Tibial nerve (tissue), 4 donors: Measurements from ENCODE around the gene SUB1. TPM values are rescaled to one million over a fixed set of nuclear protein-coding genes. Genes with fewer than 3 reads are reported as not detected.
A peak's percentile ranks its signal among the peaks of the same experiment; 100 is the strongest.

Experiments
- DNase-seq, 2 donors: peaks; one replicate each; pipeline ENCODE4 v3.0.0-alpha.2; 2019; ENCODE audit warnings: low spot score in 2 of 2
- H3K27ac ChIP-seq, 4 donors: fragments of 200-600 bp; sonication (generic) in 3 of 4; one replicate each; pipeline ENCODE4 v1.5.1; 2017 to 2019; ENCODE audit warnings: mild to moderate bottlenecking in 1 of 4
- H3K27me3 ChIP-seq, 2 donors: fragments of 200-600 bp; sonication (generic) in 1 of 2; one replicate each; pipeline versions ENCODE4 v1.5.1 to v1.6.0; 2017 to 2019
- H3K36me3 ChIP-seq, 3 donors: fragments of 200-600 bp; sonication (generic); one replicate each; pipeline ENCODE4 v1.5.1; 2018 to 2019
- H3K4me1 ChIP-seq, 4 donors: fragments of 200-600 bp; sonication (generic) in 3 of 4; one replicate each; pipeline ENCODE4 v1.5.1; 2017 to 2019
- H3K4me3 ChIP-seq, 4 donors: fragments of 200-600 bp; sonication (generic) in 3 of 4; one replicate each; pipeline ENCODE4 v1.5.1; 2017 to 2019; ENCODE audit warnings: mild to moderate bottlenecking in 1 of 4, moderate library complexity in 1 of 4
- H3K9me3 ChIP-seq, 4 donors: fragments of 200-600 bp; sonication (generic) in 3 of 4; one replicate each; pipeline ENCODE4 v1.5.1; 2017 to 2019
- EP300 ChIP-seq, 2 donors: sonication (generic); formaldehyde crosslinking; IDR thresholded peaks; one replicate each; pipeline ENCODE4 v1.6.1; 2017; ENCODE audit warnings: antibody characterized with exemption in 2 of 2, mild to moderate bottlenecking in 1 of 2
- POLR2A ChIP-seq, 2 donors: fragments of 450-650 bp; IDR thresholded peaks; one replicate each; pipeline ENCODE4 v1.6.1; 2017; ENCODE audit warnings: antibody characterized with exemption in 2 of 2, mild to moderate bottlenecking in 2 of 2, moderate library complexity in 2 of 2
- WGBS, 2 donors: methylation state at CpG; one replicate each; pipeline ENCODE4 v1.1.5; 2018; 5-methylcytosine and 5-hydroxymethylcytosine counted together
- total RNA-seq, 4 donors: library from RNA; depleted of rRNA; stranded (reverse); fragments of >200 nt; gene quantifications; one replicate each; pipeline ENCODE4 v1.1.0, GENCODE V29; 2016
- TF ChIP-seq, protein P1 (sequence below), 5 experiments: fragments of 200-600 bp in 3 of 5; fragments of 450-650 bp in 2 of 5; sonication (generic) in 3 of 5; IDR thresholded peaks; one replicate each; pipeline ENCODE4 v1.5.1; 2016 to 2019; ENCODE audit warnings: antibody characterized with exemption in 5 of 5, mild to moderate bottlenecking in 3 of 5, moderate library complexity in 2 of 5

SUB1 gene
- total RNA-seq, 4 donors from 2014 or later = 78.0 to 110 (median 88.6) TPM

GRCh38 chr5:32612134-32612888, 27.0 kb downstream of the SUB1 start:
- Histone ChIP-seq H3K4me3 (no peak overlapping the region), H3K36me3 (peaks cover 0 to 9% (median 0%) of the 10 kb centered on the region in 3 donors), H3K27me3 (no peaks in the 10 kb centered on the region), H3K9me3 (no peaks in the 10 kb centered on the region), H3K4me1 (peaks cover 0 to 13% (median 4%) of the 10 kb centered on the region in 4 donors), H3K27ac (no peak overlapping the region)
- DNase-seq = no peak
- no peak for TF ChIP-seq POLR2A (IDR thresholded peaks at IDR 0.05)
- no peak for TF ChIP-seq EP300 (IDR thresholded peaks at IDR 0.05)
- TF ChIP-seq, protein P1, sequence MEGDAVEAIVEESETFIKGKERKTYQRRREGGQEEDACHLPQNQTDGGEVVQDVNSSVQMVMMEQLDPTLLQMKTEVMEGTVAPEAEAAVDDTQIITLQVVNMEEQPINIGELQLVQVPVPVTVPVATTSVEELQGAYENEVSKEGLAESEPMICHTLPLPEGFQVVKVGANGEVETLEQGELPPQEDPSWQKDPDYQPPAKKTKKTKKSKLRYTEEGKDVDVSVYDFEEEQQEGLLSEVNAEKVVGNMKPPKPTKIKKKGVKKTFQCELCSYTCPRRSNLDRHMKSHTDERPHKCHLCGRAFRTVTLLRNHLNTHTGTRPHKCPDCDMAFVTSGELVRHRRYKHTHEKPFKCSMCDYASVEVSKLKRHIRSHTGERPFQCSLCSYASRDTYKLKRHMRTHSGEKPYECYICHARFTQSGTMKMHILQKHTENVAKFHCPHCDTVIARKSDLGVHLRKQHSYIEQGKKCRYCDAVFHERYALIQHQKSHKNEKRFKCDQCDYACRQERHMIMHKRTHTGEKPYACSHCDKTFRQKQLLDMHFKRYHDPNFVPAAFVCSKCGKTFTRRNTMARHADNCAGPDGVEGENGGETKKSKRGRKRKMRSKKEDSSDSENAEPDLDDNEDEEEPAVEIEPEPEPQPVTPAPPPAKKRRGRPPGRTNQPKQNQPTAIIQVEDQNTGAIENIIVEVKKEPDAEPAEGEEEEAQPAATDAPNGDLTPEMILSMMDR (IDR thresholded peaks at IDR 0.05) = no peak
- WGBS, 2 donors = 62 to 68% methylated on average over 10 of the region's 10 CpGs

GRCh38 chr5:32613050-32613672, 27.8 kb downstream of the SUB1 start:
- Histone ChIP-seq H3K4me1 (peaks cover 0 to 13% (median 4%) of the 10 kb centered on the region in 4 donors), H3K36me3 (peaks cover 0 to under 1% (median 0%) of the 10 kb centered on the region in 3 donors), H3K27ac (no peak overlapping the region), H3K27me3 (no peaks in the 10 kb centered on the region), H3K4me3 (no peak overlapping the region), H3K9me3 (no peaks in the 10 kb centered on the region)
- TF ChIP-seq POLR2A (IDR thresholded peaks at IDR 0.05) (no peak), EP300 (IDR thresholded peaks at IDR 0.05) (peak in 1 of 2 donors; percentile 26)
- TF ChIP-seq, protein P1 (IDR thresholded peaks at IDR 0.05) = peak; percentile 80 to 92 (median 84)
- peak; percentile 82 to 97 for DNase-seq
- 8 to 9% methylated on average over 10 of the region's 10 CpGs for WGBS, 2 donors

DNA sequence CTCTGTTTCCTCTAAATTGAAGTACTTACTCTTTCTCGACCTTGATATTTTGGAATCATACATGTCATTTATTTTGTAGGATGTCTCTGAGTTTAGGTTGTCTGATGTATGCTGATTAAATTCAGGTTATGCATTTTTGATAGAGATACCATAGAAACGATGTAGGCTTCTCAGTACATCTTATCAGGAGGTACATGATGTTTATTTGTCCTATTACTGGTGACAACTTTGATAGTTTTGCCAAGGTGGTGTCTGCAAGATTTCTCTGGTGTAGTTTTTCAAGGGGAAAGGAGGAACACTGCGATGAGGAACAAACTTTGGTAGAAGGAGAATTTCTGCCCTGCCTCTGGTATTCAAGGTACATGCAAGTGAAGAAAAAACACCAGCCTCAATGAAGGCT, 29.9 kb downstream of the SUB1 start:
- no peak for TF ChIP-seq POLR2A (IDR thresholded peaks at IDR 0.05)
- TF ChIP-seq EP300 (IDR thresholded peaks at IDR 0.05) = no peak
- TF ChIP-seq, protein P1 (IDR thresholded peaks at IDR 0.05) = no peak
- Histone ChIP-seq H3K4me3 (no peak overlapping the region), H3K27me3 (no peaks in the 10 kb centered on the region), H3K9me3 (no peaks in the 10 kb centered on the region), H3K36me3 (no peaks in the 10 kb centered on the region), H3K4me1 (peaks cover 0 to 13% (median 4%) of the 10 kb centered on the region in 4 donors), H3K27ac (no peak overlapping the region)
- WGBS, 2 donors = 79 to 83% methylated on average over 3 of the region's 3 CpGs
- no peak for DNase-seq

- DNase-seq = no peak
- TF ChIP-seq POLR2A (IDR thresholded peaks at IDR 0.05) (no peak), EP300 (IDR thresholded peaks at IDR 0.05) (no peak)
- TF ChIP-seq, protein P1 (IDR thresholded peaks at IDR 0.05) = no peak
- H3K4me3 ChIP-seq = no peak overlapping the region
- no peaks in the 10 kb centered on the region for H3K9me3 ChIP-seq
- no peaks in the 10 kb centered on the region for H3K4me1 ChIP-seq
- no peaks in the 10 kb centered on the region for H3K27me3 ChIP-seq
- H3K36me3 ChIP-seq = no peaks in the 10 kb centered on the region
- H3K27ac ChIP-seq = no peak overlapping the region
- WGBS, 2 donors = 66 to 75% methylated on average over 2 of the region's 2 CpGs
Observed at GRCh38 chr5:32618962-32619361, 33.6 kb downstream of the SUB1 start.

GRCh38 chr5:32621256-32621655, 35.9 kb downstream of the SUB1 start:
- no peak for DNase-seq
- Histone ChIP-seq H3K4me1 (peaks cover 0 to 6% (median 0%) of the 10 kb centered on the region in 4 donors), H3K27ac (no peak overlapping the region), H3K27me3 (no peaks in the 10 kb centered on the region), H3K36me3 (no peaks in the 10 kb centered on the region), H3K9me3 (no peaks in the 10 kb centered on the region), H3K4me3 (no peak overlapping the region)
- TF ChIP-seq, protein P1 (IDR thresholded peaks at IDR 0.05) = no peak
- TF ChIP-seq EP300 (IDR thresholded peaks at IDR 0.05) = no peak
- TF ChIP-seq POLR2A (IDR thresholded peaks at IDR 0.05) = no peak
- WGBS, 2 donors = 69 to 83% methylated on average over 8 of the region's 8 CpGs
